H1 (cell line): ENCODE measurements around the gene CAP1. TPM values are rescaled to one million over a fixed set of nuclear protein-coding genes. Genes with fewer than 3 reads are reported as not detected.

Experiments
- EP300 ChIP-seq, 2 experiments: IDR thresholded peaks; 1 replicate in 1 of 2; 2 replicates in 1 of 2; pipeline ENCODE4 v1.6.1; 2011 to 2012; ENCODE audit warnings: low read depth in 2 of 2, low read length in 2 of 2, mild to moderate bottlenecking in 2 of 2, borderline replicate concordance in 1 of 2, inconsistent platforms in 1 of 2, moderate library complexity in 1 of 2
- KDM5A ChIP-seq: fragments of 200-600 bp; IDR thresholded peaks from 2 replicates; pipeline ENCODE4 v1.7.1; 2012; ENCODE audit warnings: mild to moderate bottlenecking, low read length, inconsistent platforms, mixed read lengths
- TAF1 ChIP-seq: IDR thresholded peaks from 2 replicates; pipeline ENCODE4 v1.6.1; 2011; ENCODE audit warnings: mild to moderate bottlenecking, low read depth, low read length
- polyA plus RNA-seq, 7 experiments: library from polyadenylated mRNA; depleted of rRNA in 3 of 7; stranded (reverse) in 5 of 7; unstranded in 2 of 7; fragments of >200 nt in 5 of 7; fragments of 200-250 nt in 2 of 7; gene quantifications; 1 replicate in 5 of 7; 2 replicates in 1 of 7; 4 replicates in 1 of 7; pipeline versions ENCODE4 v1.2.1 to v1.2.3, GENCODE V29; 2011 to 2013; ENCODE audit warnings: missing spikeins in 2 of 7, mixed read lengths in 2 of 7
- total RNA-seq: library from RNA; stranded (reverse); fragmentation: NEBNext Ultra II Directional; extraction: Animal tissue kit (Norgen Biotek cat#: 25700); gene quantifications from 2 replicates; pipeline ENCODE4 v1.2.1, GENCODE V29; 2021

The CAP1 gene
- total and polyA plus RNA-seq, 2 of the 8 experiments (the other 6 are each of a cell fraction or from before 2014, with no cell fraction given), result 140 to 295 TPM

- no peak for TF ChIP-seq EP300 (IDR thresholded peaks at IDR 0.05; ENCODE audit: borderline replicate concordance in 1 of 2, low read depth in 2 of 2, low read length in 2 of 2)
- TF ChIP-seq KDM5A, result no peak
- TF ChIP-seq TAF1, result no peak
These were observed 5.2 kb downstream of the CAP1 start (continued) for GRCh38 chr1:40045766-40046165.
